G401.6 (cell line): ENCODE data around the gene SCAF8.

Source experiments
- FAIRE-seq: peaks from 2 replicates; lab custom pipeline; 2012; peaks lifted over from hg19 to GRCh38; lab: Jason Lieb, UNC

Gene SCAF8

DNA sequence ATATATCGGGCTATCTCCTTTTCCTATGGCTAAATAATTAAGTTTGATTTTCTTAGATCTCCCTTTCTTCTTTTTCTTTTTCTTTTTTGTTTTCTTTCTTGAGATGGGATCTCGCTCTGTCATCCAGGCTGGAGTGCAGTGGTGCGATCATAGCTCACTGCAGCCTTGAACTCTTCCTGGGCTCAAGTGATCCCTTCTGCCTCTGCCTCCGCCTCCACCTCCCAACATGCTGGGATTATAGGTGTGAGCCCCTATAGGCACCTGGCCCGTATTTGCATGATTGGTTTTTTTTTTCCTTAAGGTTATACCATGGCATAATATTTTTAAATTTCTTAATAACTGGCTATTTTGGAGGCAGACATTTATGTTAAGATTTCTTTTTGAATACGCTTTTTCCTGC, 106.3 kb downstream of the SCAF8 start:
- no peak for FAIRE-seq

DNA sequence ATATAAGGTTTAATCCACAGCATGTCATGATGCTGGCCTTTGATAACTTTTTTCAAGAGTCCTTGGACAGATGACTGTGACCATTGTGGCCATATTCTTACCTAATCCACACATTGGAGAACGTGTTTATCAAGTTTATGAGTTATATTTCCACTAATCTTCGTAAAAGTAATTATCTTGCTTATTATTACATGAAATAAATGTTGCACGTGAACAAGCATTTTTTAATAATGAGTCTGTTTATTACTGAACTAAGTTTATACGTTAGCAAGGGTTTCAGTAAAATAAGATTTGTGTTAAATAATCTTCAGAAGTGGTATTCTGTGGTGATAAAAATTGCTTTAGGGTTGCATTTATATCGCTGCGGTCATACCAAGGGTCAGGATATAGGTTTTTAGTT, 107.1 kb downstream of the SCAF8 start:
- no peak for FAIRE-seq

DNA sequence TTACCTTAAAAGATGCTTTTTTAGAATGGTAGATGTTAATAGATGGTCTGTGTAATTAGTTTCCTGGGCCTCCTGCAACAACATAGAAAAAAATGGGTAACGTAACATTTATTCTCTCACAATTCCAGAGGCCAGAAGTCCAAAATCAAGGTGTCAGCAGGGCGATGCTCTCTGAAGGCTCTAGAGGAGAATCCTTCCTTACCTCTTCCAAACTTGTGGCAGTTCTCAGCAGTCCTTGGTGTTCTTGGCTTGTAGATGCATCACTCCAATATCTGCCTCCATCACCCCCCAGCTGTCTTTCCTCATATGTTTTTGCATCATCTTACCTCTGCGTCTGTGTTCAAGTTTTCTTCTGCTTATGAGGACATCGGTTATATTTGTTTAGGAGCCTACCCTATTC, 107.9 kb downstream of the SCAF8 start:
- FAIRE-seq: no peak

DNA sequence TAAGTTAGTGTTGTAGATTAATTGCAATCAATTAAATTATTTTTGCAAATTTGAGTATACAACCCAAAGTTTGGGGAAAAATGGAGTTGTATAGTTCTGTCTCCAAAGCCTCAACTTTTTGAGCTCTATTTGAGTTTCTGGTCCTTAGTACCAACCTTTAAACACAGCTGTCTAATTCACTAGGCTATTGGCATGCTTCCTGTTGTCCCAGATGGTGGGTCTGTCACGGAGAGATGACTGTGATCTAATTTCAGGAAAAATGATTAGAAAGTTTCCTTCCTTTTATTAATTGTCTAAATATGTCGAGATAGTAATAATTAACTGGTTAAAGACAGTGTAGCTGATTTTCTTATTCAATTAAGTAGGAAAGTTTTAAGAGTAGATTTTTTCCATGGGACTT, 109.6 kb downstream of the SCAF8 start:
- no peak for FAIRE-seq

DNA sequence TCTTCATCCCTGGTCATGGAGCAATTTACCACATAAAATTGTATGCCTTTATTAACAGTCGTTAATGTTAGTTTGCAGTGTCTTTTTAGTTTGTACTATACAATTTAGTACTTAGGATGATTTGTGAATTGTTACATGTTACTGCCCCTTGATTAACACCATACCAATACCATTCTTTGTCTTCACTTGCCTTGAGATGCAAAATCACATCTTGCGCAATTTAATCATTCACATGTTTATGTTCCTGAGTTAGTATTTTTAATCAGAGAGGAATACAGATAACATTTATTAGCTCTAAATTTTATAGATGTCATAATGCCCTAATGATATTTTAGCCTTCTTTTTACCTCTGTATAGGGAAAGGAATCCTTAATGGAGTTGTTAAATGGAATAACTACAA, 114.1 kb downstream of the SCAF8 start:
- no peak for FAIRE-seq

DNA sequence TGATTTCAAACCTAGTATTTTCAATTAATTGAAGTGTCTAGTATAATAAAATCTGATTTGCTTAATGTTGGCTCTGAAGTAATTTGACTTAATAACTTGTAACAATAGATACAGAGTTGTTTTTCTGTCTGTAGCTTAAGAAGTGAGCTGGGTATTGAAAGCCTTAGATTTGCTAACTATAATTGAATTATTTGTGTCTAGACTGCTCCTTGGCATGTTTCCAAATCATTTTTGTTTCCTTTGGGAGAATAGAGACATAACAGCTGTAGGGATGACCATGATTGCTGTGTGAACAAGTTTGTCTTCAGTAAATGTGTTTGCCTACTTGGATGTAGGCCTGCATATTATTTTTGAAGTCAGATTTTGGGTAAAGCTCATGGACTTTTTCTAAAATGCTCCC, 115.4 kb downstream of the SCAF8 start:
- FAIRE-seq: no peak

DNA sequence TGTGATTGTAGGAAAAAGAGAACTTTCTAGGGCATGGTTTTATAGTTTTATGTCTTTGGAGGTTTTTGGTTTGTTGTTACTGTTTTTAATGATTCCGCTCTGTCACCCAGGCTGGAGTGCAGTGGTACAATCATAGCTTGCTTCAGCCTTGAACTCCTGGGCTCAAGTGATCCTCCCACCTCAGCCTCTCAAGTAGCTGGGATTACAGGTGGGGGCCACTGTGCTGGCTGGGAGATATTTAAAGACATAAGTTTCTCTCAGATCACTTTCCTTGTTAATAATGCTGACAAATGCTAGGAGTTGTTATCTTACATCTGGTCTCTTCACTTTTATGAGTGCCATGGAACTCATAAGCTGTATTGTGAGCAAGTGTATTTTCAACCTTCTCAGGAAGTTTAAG, 116.3 kb downstream of the SCAF8 start:
- FAIRE-seq: no peak

DNA sequence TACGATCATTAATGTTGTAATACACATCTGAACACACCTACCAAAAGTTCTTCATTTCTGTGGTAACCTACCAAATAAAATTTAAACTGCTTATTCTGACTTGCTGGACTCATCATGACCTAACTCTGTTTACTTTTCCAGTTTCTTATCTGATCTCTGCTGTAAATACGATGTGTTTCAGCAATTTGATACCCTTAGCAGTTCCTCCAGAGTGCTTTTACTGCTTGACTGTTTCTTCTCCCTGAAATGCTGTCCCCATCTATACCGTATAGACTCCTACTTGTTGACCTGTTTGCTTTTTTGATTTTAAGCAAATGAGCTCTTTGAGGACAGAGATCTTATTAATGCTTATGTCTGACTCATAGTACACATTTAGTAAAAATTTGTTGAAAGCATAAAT, 119.5 kb downstream of the SCAF8 start:
- no peak for FAIRE-seq

DNA sequence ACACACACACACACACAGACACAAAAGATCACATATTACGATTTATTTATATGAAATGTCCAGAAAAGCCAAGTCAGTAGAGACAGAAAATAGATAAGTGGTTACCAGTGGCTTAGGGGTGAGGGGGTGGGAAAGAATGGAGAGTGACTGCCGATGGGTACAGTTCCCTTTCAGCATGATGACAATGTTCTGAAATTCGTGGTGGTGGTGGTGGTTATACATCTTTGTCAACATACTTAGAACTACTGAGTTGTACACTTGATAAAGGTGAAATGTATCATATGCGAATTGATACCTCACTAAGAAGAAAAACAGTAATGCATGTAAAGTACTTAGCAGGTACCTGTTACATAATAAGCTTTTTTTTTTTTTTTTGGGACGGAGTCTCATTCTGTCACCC, 124.3 kb downstream of the SCAF8 start:
- no peak for FAIRE-seq

DNA sequence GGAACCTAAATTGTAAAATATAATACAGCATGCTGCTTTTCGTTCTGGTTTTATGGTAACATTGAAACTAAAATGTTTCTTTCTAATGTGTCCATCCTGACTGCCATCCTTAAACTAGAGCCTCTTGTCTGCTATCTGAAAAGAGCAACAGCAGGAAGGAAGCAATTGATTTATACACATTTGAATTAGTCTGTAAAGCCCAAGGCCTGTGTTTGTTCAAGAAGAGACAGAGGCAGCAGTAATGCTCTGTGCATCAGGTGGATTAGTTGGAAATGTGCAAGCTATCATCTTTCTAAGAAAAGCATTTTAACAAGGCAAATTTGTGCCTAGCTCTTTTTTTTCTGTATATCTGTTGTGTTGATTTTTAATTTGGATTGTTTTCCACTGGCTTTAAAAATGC, 128.6 kb downstream of the SCAF8 start:
- no peak for FAIRE-seq

DNA sequence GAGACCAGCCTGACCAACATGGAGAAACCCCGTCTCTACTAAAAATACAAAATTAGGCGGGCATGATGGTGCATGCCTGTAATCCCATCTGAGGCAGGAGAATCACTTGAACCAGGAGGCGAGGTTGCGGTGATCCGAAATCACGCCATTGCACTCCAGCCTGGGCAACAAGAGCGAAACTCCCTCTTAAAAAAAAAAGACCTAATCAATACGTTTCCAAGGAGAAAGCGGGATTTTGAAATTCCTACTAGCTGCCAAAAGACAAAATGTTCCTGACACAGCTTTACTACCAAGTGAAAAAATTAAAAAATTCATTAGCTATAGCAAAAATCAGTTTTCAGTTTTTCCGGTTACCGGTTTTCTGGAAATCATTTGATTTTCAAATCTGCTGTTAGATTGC, 129.3 kb downstream of the SCAF8 start:
- FAIRE-seq: no peak

DNA sequence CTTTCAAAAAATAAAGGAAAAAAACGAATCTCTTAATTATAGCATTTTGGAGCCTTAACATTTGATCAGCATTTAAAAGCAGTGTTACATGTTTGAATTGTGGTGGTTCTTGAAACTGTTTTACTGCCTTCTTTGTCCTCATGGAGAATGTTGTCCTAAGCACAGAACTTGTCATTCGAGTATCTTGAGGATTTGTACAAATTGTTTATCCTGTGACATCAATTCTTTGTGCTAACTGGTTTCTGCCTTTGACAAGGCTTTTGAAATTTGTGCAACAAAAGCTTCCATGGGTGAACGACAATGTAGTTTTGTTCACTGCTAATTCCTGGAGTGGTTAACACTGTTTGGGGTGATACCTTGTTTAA, 130.8 kb downstream of the SCAF8 start:
- no peak for FAIRE-seq

DNA sequence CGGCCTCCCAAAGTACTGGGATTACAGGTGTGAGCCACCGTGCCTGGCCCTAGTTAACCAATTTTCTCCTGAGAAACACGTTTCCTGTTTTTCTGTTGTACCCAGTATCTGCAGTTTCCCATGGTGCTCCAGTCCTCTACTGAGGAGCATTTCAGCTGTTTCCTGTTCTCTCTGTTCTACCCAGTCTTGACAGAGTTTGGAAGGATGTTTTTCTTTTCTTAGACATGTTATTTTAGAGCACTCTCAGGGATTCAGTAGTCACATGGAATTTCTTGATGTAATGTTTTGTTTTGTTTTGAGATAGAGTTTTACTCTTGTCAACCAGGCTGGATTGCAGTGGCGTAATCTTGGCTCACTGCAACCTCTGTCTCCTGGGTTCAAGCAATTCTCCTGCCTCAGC, 132.1 kb downstream of the SCAF8 start:
- FAIRE-seq: no peak

DNA sequence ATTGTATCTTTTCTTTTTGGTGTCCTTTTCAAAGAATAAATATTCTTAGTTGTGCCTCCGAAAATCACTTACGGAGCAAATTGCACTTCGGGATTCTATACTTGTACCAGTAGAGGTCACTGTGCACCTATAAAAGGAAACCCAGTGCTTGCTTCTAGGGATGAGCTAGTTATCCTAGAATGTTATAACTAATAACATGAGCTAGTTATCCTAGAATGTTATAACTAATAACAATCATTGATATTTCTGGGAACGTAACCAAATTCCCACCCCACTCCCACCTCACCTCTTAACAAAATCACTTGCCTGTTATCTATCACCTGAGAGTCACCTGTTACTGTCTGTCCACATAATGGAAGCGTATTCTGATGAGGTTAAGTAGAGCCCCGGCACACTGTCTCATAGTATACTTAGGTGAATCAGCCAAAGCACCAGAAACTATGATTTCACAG, 135.0 kb downstream of the SCAF8 start:
- peak; percentile 98 for FAIRE-seq

DNA sequence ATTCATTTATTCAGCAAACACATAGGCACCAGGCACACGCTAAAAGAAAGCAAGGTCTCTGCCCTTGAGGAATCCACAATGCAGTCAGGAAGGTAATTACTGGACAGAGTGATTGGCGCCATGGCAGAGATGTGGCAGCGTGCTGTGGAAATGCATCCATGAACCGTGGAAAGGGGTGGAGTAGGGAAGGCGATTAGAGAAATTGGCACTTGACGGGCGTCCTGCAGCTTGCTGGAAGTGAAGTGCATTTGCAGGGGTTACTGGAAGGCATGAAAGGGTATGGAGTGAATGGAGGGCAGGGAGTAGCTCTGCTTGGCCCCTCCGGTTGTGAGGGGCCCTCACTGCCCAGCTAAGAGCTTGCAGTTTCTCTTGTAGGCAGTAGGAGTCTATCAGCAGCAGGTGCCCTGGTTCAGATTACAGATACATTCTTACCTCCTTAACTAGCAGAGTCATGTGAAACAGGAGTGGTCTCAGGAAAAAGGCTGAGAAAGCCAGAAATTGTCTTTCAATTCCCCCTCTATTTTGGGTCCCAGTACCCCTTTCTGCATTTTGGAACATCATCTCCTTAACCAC, 139.4 kb downstream of the SCAF8 start:
- FAIRE-seq: no peak

DNA sequence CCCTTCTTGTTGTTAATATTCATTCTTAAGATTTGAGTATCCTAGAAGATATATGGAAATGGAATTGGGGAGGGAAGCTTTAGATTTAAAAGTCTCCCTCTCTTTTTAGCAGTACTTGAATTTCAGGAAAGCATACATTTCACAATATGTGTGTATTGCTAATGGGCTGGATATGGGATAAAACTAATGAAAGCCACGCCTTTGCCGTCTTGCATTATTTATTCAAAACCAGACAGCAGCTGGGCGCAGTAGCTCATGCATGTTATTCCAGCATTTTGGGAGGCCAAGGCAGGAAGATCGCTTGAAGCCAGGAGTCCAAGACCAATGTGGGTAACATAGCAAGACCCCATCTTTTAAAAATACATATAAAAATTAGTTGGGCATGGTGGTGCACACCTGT, 140.3 kb downstream of the SCAF8 start:
- FAIRE-seq: no peak

DNA sequence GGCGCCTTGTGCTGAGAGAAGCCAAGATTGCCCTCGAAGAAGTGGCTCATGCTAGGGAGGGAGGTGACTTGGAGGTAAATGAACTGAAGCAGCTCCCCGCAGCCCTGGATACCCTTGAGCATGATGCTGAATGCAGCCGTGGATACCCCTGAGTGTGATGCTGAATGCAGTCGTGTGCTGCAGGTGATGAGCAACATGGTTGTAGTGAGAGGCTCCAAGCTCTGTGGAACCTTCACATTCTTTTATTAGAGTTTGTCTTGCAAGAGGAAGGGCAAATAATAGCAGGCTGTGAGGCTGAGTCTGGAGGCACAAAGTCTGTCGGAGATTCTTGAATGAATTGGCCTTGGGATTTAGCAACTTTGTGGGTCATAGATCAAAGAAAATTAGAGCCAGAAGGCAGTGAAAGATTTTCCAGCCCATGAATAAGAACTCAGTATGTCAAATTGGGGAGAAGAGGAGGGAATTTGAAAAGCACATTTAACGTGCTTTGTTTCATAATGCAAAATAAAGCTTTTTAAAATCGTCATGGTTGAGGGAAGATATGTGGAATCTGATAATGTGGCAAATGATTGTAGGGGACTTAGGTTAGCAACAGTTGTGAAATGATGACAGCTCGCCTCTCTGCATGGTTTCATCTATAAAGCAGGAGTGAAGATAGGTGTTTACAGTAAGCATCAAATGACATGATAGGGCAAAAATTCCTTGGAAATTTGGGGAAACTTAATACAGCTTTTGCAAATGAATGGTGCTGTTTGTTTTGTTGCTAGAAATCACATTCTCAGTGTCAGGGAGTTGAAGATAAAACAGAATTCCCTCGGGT, 141.8 kb downstream of the SCAF8 start:
- no peak for FAIRE-seq

DNA sequence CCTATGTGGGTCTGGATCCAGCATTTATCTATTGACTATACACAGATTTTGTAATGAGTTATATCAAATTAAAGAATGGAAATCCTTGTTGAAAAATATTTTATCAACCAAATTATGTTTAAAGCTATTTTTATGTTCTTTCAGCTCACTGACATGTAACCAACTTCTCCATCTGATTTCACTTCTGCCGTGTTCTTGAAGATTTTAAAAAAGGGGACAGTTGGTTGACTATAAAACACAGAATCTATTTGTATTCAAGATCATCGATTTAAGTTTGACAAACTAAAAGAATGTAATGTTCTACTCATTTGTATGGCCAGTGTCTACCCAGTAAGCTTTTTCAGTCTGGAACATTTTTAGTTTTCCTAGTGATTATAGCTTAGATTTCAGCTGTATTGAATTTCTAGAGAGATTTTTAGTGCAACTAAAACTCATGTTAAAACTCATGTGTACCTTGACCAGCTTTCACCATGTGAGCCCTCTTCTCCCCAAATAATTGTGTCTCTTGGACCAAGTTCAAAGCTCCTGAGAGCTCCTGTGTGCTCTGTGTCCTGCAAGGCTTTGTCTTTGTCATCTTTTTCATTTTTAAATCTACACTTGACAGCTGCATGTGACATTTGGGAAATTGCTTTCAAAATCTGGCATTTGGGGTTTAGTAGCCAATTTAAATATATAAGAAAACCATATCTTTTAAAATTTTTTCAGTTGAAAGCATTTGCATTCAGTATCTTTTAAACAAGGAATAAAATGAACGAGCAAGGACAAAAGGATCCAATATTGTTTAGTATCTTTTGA, 143.5 kb downstream of the SCAF8 start:
- no peak for FAIRE-seq

DNA sequence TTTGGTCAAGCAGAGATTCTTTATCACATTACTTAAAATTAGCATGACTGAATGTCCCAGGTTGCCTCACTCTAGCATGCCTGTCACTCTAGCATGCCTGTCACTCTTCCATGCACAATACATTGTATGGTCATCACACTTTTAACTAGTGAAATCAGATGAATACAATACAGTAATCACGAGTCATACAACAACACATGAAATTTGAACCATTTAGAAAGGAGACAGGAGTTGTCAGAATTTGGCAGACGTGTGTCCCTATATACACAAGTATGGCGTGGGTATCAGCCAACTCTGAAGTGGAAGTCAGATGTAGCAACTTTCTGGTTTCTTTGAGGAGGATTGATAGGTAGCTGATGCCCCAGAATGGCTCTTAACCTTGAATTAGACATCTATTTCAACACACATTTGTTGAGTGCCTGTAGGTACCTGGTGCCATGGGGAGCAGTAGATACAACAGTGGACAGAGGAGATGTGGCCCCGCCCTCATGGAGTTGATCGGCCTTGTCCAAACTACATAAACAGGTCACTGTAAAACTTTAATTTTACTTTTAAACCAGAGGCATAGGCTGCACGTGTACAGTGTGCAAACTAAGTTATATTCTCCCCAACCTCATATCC, 145.8 kb downstream of the SCAF8 start:
- FAIRE-seq: no peak

DNA sequence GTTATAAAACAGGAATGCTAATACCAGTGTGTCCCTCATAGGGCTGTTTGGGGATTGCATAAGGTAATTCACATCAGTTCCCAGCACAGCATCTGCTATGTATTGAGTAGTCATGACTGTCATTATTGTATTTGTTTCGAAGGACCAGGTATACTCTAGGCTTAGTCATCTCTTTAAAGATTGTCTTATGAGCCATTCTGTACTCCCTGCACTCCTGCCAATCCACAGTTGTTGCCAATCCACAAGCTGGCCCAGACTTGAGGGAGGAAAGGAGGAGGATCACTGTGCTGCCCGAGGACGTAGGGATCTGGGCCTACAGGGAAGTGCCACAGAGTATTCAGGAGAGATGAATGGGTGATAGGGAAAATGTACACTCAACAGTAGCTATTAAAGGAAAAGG, 148.9 kb downstream of the SCAF8 start:
- no peak for FAIRE-seq
